ENCODE results near the gene C1orf116.

GRCh38 chr1:207077470-207078377 lies 45.2 kb upstream of the C1orf116 start:
- TF ChIP-seq CTCF (conservative IDR thresholded peaks at IDR 0.05; ENCODE audit: low read length) (peak; percentile 90), EZH2phosphoT487 (IDR thresholded peaks at IDR 0.05; ENCODE audit: borderline replicate concordance) (no peak)
